Gastroesophageal sphincter (tissue), 3 donors: ENCODE data around the gene NEK4.

Experiments
- CTCF ChIP-seq, 4 experiments: fragments of 200-600 bp in 2 of 4; fragments of 450-650 bp in 2 of 4; sonication (generic) in 1 of 4; IDR thresholded peaks; one replicate each; pipeline ENCODE4 v1.5.1; 2017 to 2019; ENCODE audit warnings: antibody characterized with exemption in 4 of 4, mild to moderate bottlenecking in 2 of 4, moderate library complexity in 2 of 4
- POLR2A ChIP-seq, 2 donors: fragments of 450-650 bp; IDR thresholded peaks; one replicate each; pipeline ENCODE4 v1.6.1; 2017; ENCODE audit warnings: antibody characterized with exemption in 2 of 2, mild to moderate bottlenecking in 2 of 2, moderate library complexity in 1 of 2

- TF ChIP-seq CTCF (IDR thresholded peaks at IDR 0.05) (no peak), POLR2A (IDR thresholded peaks at IDR 0.05) (no peak)
Observed at GRCh38 chr3:52678265-52679198, 92.2 kb downstream of the NEK4 start.
